ENCODE results near the gene DNAH6.

DNAH6 gene

GRCh38 chr2:84628486-84628885 lies 112.2 kb downstream of the DNAH6 start:
- Histone ChIP-seq H3K9me3 (ENCODE audit: low read length) (no peaks in the 10 kb centered on the region), H3K36me3 (ENCODE audit: insufficient read depth, low read length) (no peaks in the 10 kb centered on the region), H3K27me3 (ENCODE audit: insufficient read depth, low read length) (no peaks in the 10 kb centered on the region), H3K27ac (ENCODE audit: low read depth, low read length, poor library complexity, severe bottlenecking) (no peak overlapping the region), H3K79me2 (ENCODE audit: insufficient read depth, low read length) (no peaks in the 10 kb centered on the region), H2AFZ (ENCODE audit: low read length) (no peak overlapping the region), H4K20me1 (ENCODE audit: insufficient read depth, low read length) (no peaks in the 10 kb centered on the region), H3F3A (ENCODE audit: insufficient read depth, low read length) (no peaks in the 10 kb centered on the region), H3K4me3 (ENCODE audit: low read depth, low read length, poor library complexity, severe bottlenecking) (no peak overlapping the region), H3K9me2 (ENCODE audit: low read depth, low read length) (no peaks in the 10 kb centered on the region), H3K4me2 (ENCODE audit: low read length) (no peak overlapping the region), H3K4me1 (ENCODE audit: insufficient read depth, low read length, severe bottlenecking) (no peaks in the 10 kb centered on the region), H3K9ac (ENCODE audit: low read length) (no peak overlapping the region)
- TF ChIP-seq, protein P1, sequence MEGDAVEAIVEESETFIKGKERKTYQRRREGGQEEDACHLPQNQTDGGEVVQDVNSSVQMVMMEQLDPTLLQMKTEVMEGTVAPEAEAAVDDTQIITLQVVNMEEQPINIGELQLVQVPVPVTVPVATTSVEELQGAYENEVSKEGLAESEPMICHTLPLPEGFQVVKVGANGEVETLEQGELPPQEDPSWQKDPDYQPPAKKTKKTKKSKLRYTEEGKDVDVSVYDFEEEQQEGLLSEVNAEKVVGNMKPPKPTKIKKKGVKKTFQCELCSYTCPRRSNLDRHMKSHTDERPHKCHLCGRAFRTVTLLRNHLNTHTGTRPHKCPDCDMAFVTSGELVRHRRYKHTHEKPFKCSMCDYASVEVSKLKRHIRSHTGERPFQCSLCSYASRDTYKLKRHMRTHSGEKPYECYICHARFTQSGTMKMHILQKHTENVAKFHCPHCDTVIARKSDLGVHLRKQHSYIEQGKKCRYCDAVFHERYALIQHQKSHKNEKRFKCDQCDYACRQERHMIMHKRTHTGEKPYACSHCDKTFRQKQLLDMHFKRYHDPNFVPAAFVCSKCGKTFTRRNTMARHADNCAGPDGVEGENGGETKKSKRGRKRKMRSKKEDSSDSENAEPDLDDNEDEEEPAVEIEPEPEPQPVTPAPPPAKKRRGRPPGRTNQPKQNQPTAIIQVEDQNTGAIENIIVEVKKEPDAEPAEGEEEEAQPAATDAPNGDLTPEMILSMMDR (IDR thresholded peaks at IDR 0.05; ENCODE audit: low read length) = no peak
- no peak for TF ChIP-seq EZH2 (IDR thresholded peaks at IDR 0.05; ENCODE audit: borderline replicate concordance, low read length)

GRCh38 chr2:84629550-84629949 lies 113.3 kb downstream of the DNAH6 start:
- H4K20me1 ChIP-seq (ENCODE audit: insufficient read depth, low read length) = no peaks in the 10 kb centered on the region
- no peak overlapping the region for H3K4me3 ChIP-seq (ENCODE audit: low read depth, low read length, poor library complexity, severe bottlenecking)
- H3K4me1 ChIP-seq (ENCODE audit: insufficient read depth, low read length, severe bottlenecking) = no peaks in the 10 kb centered on the region
- no peak overlapping the region for H3K9ac ChIP-seq (ENCODE audit: low read length)
- no peak overlapping the region for H2AFZ ChIP-seq (ENCODE audit: low read length)
- H3K27ac ChIP-seq (ENCODE audit: low read depth, low read length, poor library complexity, severe bottlenecking) = no peak overlapping the region
- H3K9me3 ChIP-seq (ENCODE audit: low read length) = no peaks in the 10 kb centered on the region
- no peaks in the 10 kb centered on the region for H3K27me3 ChIP-seq (ENCODE audit: insufficient read depth, low read length)
- TF ChIP-seq, protein P1 (IDR thresholded peaks at IDR 0.05; ENCODE audit: low read length) = no peak
- TF ChIP-seq EZH2 (IDR thresholded peaks at IDR 0.05; ENCODE audit: borderline replicate concordance, low read length) = no peak
- H3K36me3 ChIP-seq (ENCODE audit: insufficient read depth, low read length) = no peaks in the 10 kb centered on the region
- no peaks in the 10 kb centered on the region for H3F3A ChIP-seq (ENCODE audit: insufficient read depth, low read length)
- no peak overlapping the region for H3K4me2 ChIP-seq (ENCODE audit: low read length)
- H3K79me2 ChIP-seq (ENCODE audit: insufficient read depth, low read length) = no peaks in the 10 kb centered on the region
- no peaks in the 10 kb centered on the region for H3K9me2 ChIP-seq (ENCODE audit: low read depth, low read length)

- TF ChIP-seq EZH2 (IDR thresholded peaks at IDR 0.05; ENCODE audit: borderline replicate concordance, low read length) = no peak
- TF ChIP-seq, protein P1 (IDR thresholded peaks at IDR 0.05; ENCODE audit: low read length) = peak; percentile 54; the same call in 1 of the 2 replicates
- no peaks in the 10 kb centered on the region for H3K4me1 ChIP-seq (ENCODE audit: insufficient read depth, low read length, severe bottlenecking)
- no peaks in the 10 kb centered on the region for H3K79me2 ChIP-seq (ENCODE audit: insufficient read depth, low read length)
- H3K9me3 ChIP-seq (ENCODE audit: low read length) = no peaks in the 10 kb centered on the region
- H3K4me3 ChIP-seq (ENCODE audit: low read depth, low read length, poor library complexity, severe bottlenecking) = no peak overlapping the region
- no peak overlapping the region for H3K27ac ChIP-seq (ENCODE audit: low read depth, low read length, poor library complexity, severe bottlenecking)
- H3K4me2 ChIP-seq (ENCODE audit: low read length) = no peak overlapping the region
- H3K36me3 ChIP-seq (ENCODE audit: insufficient read depth, low read length) = no peaks in the 10 kb centered on the region
- no peaks in the 10 kb centered on the region for H3F3A ChIP-seq (ENCODE audit: insufficient read depth, low read length)
- no peak overlapping the region for H3K9ac ChIP-seq (ENCODE audit: low read length)
- H3K9me2 ChIP-seq (ENCODE audit: low read depth, low read length) = no peaks in the 10 kb centered on the region
- H4K20me1 ChIP-seq (ENCODE audit: insufficient read depth, low read length) = no peaks in the 10 kb centered on the region
- H2AFZ ChIP-seq (ENCODE audit: low read length) = no peak overlapping the region
- no peaks in the 10 kb centered on the region for H3K27me3 ChIP-seq (ENCODE audit: insufficient read depth, low read length)
Measured at GRCh38 chr2:84631047-84631446, 114.7 kb downstream of the DNAH6 start.
